ENCODE results near the gene RELB.

RELB gene

DNA sequence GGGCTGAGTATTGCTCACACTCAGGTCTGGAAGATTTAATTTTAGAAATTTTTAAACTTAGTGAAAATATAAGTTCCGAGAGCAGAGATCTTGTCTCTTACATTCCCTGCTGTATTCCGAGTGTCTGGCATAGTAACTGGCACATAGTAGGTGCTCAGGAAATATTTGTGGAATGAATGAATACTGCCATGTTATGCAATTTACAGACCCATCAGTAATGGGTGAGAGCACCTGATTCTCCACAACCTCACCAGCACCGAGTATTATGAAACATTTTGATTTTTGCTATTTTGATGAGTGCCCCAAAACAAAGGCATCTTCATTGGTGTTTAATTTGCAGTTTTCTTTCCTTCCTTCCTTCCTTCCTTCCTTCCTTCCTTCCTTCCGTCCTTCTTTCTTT, 21.8 kb downstream of the RELB start:
- DNase-seq (ENCODE audit: low read depth) = no peak

GRCh38 chr19:45025264-45025663, 24.0 kb downstream of the RELB start:
- DNase-seq (ENCODE audit: low read depth) = no peak

- no peak for DNase-seq (ENCODE audit: low read depth)
Observed at GRCh38 chr19:45027371-45027770, 26.1 kb downstream of the RELB start.

DNA sequence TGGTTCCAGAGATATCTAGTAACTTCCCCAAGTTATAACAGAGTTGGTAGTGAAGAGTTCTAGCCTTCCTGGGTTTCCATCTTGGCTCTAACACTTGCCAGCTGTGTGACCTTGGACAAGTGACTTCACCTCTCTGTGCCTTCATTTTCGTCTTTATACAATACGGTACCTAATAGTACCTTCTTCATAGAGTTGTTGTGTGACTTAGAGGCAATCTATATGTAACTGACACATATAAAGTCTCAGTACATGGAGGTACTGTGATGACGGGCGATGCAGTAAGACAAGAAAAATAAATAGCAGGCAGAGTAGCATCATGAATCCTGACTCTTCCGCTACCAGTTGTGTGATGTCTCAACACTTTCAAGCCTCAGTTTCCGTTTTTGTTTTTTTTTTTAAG, 29.6 kb downstream of the RELB start:
- DNase-seq (ENCODE audit: low read depth) = no peak

DNA sequence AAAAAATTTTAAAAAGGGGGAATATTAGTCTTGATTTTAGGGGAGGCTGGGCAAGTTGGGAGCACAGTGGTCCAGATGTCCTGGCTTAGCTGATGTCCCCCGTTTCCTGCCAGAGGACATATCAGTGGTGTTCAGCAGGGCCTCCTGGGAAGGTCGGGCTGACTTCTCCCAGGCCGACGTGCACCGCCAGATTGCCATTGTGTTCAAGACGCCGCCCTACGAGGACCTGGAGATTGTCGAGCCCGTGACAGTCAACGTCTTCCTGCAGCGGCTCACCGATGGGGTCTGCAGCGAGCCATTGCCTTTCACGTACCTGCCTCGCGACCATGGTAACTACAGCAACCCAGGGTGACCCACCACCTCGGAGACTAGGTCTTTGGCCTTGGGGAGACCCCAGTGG, 31.2 kb downstream of the RELB start:
- no peak for DNase-seq (ENCODE audit: low read depth)

DNA sequence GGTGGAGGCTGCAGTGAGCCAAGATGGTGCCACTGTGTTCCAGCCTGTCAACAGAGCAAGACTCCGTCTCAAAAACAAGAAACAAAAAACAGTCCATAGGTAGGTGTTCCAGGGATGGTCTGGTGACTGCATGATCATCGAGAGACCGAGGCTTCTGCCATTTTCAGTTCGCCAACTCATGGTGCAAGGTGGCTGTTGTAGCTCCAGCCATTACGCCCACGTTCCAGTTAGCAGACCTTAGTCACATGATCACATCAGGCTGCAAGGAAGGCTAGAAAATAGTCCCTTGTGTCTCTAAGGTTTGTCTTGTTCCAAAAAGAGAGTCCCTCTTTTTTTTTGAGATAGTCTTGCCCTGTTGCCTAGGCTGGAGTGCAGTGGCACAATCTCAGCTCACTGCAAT, 34.5 kb downstream of the RELB start:
- no peak for DNase-seq (ENCODE audit: low read depth)

- DNase-seq (ENCODE audit: low read depth) = no peak
Observed at GRCh38 chr19:45037393-45038169, 36.3 kb downstream of the RELB start.

GRCh38 chr19:45038931-45039893, 37.9 kb downstream of the RELB start, which contains the start of gene CLASRP:
Gene CLASRP, plus strand, starts transcription at chr19:45039045. Its CDS starts 1,168 bp downstream, at chr19:45040213.
- DNase-seq (ENCODE audit: low read depth) = peak; percentile 47

- no peak for DNase-seq (ENCODE audit: low read depth)
Observed at GRCh38 chr19:45040059-45040771, 39.0 kb downstream of the RELB start.

- no peak for DNase-seq (ENCODE audit: low read depth)
Observed at GRCh38 chr19:45041125-45041524, 39.9 kb downstream of the RELB start.

DNA sequence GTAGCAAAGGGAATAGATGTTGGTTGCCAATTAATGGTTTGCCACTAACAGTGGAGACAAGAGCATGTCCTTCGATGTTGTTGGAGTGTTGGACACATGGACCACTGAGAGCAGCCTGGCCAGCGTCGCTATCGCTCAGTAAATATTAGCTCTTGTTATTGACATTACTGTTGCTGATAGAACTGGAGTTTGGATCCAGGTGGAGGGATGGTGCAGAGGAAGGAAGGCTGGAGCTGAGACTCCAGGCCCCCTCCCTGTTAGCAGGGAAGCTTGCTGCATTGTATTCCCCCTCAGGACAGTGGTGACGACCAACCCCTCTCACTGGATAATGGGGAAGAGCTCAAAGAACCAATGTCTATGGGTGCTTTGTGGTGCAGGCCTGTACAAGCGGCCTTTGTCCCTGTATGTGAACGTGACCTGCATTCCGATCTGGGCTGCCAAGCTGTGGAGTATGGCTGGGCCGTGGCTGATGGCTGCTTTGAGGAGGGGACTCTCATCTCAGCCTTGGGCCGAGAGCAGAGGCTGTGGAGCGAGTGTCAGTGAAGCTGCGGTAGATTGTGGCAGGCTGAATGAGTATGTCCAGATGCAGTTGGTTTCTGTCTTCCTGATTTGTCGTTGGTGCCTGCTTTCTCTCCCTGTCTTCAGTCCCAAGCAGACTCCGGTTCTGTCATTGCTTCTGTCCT, 44.5 kb downstream of the RELB start:
- DNase-seq (ENCODE audit: low read depth) = no peak

DNA sequence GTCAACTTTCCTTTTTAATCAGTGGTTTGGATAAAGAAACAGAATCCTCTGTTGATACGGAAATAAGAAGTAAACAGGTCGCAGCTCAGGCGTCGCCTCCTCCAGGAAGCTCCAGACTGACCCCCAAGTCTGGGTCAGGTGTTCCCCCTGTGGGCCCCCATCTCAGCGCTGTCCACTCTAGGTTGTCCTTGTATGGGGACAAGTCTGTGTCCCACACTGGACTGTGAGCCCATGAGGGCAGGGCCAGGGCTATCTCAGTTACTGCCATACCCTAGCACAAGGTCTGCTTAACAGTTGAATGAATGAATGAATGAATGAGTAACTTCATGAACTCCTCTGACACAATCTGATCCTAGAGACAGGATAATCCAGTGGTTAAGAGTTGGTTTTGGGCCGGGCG, 45.1 kb downstream of the RELB start:
- no peak for DNase-seq (ENCODE audit: low read depth)

GRCh38 chr19:45047188-45047797, 46.0 kb downstream of the RELB start:
- no peak for DNase-seq (ENCODE audit: low read depth)

- no peak for DNase-seq (ENCODE audit: low read depth)
Observed at GRCh38 chr19:45049073-45049736, 47.9 kb downstream of the RELB start.

DNA sequence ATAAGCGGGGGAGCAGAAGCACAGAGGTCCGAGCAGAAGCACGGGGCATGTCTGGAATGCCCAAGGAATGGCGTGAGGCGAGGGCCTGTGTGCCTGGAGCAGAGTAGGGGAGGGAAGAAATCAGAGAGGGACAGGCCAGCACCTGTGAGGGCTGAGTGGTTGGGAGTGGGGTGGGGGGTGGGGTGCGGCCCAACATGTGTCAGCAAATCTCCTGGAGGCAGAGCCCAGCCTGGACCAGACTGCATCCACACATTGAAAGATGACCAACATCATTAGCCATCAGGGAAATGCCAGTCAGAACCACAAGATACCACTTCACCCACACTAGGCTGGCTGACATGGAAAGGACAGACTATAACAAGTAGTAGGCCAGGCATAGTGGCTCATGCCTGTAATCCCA, 48.8 kb downstream of the RELB start:
- no peak for DNase-seq (ENCODE audit: low read depth)

DNA sequence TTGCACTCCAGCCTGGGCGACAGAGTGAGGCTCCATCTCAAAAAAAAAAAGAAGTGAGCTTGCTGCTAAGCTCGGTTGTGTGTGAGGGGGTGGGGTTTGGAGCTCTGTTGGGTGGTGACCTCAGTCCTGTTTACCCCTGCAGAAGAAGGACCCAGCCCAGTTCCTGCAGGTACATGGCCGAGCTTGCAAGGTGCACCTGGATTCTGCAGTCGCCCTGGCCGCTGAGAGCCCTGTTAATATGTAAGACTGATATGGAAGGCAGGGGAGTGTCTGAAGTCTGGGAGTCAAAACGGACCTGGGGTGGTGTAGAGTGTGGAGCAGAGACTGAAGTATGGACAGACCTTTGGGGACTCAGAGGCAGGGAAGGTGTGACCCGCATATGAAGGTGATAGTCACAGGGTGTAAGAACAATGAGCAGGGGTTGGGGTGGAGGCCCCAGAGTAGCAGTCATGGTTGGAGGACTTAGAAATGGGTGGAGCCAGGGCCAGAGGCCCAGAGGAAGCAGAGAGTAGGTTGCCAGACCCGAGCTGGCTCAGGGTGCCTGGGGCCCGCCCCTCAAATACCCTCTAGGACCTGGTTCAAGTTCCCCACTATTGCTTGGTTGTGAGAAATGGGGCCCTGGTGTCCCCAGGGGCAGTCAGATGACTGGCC, 50.8 kb downstream of the RELB start:
- DNase-seq (ENCODE audit: low read depth) = no peak

- DNase-seq (ENCODE audit: low read depth) = no peak
Observed at GRCh38 chr19:45056831-45057230, 55.6 kb downstream of the RELB start.

GRCh38 chr19:45057444-45057843, 56.2 kb downstream of the RELB start:
- no peak for DNase-seq (ENCODE audit: low read depth)

DNA sequence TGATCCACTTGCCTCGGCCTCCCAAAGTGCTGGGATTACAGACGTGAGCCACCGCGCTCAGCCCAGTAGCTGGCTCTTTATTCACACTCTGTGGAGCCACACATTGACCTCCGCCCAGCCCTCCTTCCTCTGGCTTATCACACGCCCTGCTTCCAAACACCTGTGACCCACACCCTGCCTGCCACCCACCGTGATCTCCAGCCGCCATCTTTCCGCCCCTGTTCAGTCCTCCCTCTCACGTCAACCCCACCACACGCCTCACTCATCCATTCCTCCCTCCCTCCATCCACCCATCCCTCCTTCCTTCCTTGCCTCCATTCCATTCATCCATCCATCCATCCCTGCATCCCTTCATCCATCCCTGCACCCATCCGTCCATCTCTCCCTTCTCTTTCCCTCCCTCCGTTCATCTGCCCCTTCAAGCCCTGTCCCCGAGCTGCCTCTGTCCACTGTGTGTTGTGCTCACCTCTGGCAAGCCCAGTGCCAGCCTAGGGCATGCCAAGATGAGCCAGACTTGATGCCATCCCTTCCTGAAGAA, 57.4 kb downstream of the RELB start:
- DNase-seq (ENCODE audit: low read depth) = no peak
